Measurements from ENCODE around the gene BTBD7.
"Not testable (repeated sequence)": the region's sequence is repeated elsewhere in the genome, so short reads cannot be mapped to it uniquely, and the experiment has no call there.

- not testable (repeated sequence) for TF ChIP-seq CTCF, POLR2A (IDR thresholded peaks at IDR 0.05)
Observed at GRCh38 chr14:93354873-93355272, 22.0 kb upstream of the BTBD7 start.
